Fibroblast of skin of right quadriceps (primary cell): ENCODE data around the gene ASF1B.
A peak's percentile ranks its signal among the peaks of the same experiment; 100 is the strongest.
"Not testable (repeated sequence)": the region's sequence is repeated elsewhere in the genome, so short reads cannot be mapped to it uniquely, and the experiment has no call there.

Source experiments
- DNase-seq: peaks from one replicate; pipeline ENCODE4 v3.0.0-alpha.2; 2013

The ASF1B gene

GRCh38 chr19:14136509-14137281 lies at the start of gene ASF1B:
Gene ASF1B, minus strand, starts transcription at chr19:14136589. Its CDS starts 133 bp downstream, at chr19:14136456.
- DNase-seq = peak; percentile 100

DNA sequence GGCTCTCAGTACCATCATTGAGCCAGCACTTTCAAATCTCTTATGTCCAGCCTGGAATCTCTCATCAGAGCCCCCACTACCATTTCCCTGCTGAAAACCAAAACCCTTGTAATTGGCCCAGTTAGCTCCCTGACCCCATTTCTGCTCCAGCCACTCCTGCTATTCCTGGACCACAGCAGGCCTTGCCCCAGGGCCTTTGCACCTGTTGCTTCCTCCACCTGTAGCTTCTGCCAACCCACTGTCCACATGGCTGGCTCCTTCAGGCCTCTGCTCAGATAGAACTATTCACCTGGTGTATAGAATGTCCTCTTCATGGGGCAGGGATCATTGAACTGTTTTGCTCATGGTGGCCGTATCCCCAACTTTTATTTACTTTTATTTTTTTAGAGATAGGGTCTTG lies 49.3 kb upstream of the ASF1B start:
- not testable (repeated sequence) for DNase-seq

GRCh38 chr19:14185158-14185557 lies 48.8 kb upstream of the ASF1B start:
- no peak for DNase-seq

DNA sequence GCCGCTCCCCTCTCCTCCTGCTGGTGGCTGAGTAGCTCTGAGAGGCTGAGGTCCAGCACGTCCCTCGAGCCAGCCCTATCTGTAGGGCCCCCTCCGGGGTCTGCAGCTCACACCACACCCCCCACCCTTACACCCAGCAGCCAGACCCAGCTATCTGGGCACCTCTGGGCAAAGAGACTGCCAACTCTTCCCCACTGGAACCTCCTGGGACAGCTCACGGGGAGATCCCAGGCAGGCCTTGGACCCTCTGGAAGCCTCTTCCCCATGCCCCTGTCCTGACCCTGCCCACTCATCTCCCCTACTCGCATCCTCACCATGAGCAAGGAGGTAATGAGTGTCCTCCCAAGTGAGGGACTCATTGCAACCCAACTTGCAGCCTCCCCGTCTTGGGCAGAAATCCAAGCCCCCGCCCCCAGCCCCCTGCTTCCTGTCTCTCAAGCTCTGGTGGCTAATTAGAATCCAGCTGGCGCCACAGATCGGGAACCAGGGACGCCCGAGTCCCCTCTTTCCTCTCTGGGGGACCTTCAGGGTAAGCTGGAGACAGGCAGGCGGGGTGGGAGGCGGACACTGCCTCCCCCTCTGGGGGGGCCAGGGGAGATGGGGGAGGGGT lies 47.5 kb upstream of the ASF1B start:
- peak; percentile 19 for DNase-seq

- no peak for DNase-seq
Observed at GRCh38 chr19:14182476-14182875, 46.1 kb upstream of the ASF1B start.

GRCh38 chr19:14181906-14182305 lies 45.5 kb upstream of the ASF1B start:
- DNase-seq = no peak

- DNase-seq = not testable (repeated sequence)
Observed at GRCh38 chr19:14181199-14181598, 44.8 kb upstream of the ASF1B start.

GRCh38 chr19:14177496-14178074 lies 41.2 kb upstream of the ASF1B start:
- DNase-seq = no peak

DNA sequence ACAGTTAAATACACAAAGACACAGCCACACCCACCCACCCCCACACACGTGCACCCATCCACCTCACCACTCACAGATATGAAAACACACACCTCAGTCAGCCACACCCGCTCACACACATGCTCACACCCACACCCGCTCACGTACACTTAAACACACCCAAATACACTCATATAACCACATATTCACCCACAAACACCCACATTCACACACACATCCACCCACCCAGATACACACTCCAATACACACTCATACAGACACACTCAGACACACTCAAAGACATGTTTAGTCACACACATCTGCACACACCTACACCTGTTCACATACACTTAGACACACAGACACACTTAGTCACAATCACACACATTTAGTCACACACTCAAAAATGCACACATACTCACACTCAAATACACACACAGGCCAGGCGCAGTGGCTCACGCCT lies 39.0 kb upstream of the ASF1B start:
- DNase-seq = no peak

DNA sequence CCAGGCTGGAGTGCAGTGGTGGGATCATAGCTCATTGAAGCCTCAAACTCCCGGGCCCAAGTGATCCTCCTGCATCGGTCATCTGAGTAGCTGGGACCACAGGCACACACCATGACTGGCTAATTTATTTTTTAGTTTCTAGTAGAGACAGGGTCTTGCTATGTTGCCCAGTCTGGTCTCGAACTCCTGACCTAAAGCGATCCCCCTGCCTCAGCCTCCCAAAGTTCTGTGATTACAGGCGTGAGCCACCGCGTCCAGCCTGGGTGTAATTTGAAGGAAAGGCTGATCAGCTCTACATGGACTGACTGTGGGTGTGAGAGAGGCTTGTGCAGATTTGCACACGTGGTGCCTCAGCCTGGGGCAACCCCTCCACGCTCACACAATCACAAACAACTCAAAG lies 38.5 kb upstream of the ASF1B start:
- DNase-seq = no peak

DNA sequence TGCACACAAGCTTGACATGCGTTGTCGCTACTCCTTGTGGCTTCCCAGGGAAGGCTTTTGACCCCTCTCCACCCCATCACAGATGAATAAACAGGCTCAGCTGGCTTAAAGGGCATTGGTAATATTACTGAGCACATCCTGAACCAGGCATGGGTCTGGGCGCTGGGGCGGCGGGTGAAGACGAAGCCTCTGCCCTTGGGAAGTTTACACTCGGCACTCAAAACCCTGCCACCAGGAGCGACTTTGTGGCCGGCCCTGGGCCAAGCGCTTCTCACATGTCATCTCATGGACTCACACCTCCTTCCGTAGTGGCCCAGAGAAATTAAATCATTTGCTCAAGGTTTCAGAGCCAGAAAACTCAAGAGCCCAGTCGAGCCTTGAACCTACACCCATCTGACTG lies 32.6 kb upstream of the ASF1B start:
- no peak for DNase-seq

- no peak for DNase-seq
Observed at GRCh38 chr19:14168259-14168972, 32.0 kb upstream of the ASF1B start.

GRCh38 chr19:14167576-14168138 lies 31.3 kb upstream of the ASF1B start:
- DNase-seq = no peak

- no peak for DNase-seq
Observed at GRCh38 chr19:14166999-14167575, 30.7 kb upstream of the ASF1B start.

DNA sequence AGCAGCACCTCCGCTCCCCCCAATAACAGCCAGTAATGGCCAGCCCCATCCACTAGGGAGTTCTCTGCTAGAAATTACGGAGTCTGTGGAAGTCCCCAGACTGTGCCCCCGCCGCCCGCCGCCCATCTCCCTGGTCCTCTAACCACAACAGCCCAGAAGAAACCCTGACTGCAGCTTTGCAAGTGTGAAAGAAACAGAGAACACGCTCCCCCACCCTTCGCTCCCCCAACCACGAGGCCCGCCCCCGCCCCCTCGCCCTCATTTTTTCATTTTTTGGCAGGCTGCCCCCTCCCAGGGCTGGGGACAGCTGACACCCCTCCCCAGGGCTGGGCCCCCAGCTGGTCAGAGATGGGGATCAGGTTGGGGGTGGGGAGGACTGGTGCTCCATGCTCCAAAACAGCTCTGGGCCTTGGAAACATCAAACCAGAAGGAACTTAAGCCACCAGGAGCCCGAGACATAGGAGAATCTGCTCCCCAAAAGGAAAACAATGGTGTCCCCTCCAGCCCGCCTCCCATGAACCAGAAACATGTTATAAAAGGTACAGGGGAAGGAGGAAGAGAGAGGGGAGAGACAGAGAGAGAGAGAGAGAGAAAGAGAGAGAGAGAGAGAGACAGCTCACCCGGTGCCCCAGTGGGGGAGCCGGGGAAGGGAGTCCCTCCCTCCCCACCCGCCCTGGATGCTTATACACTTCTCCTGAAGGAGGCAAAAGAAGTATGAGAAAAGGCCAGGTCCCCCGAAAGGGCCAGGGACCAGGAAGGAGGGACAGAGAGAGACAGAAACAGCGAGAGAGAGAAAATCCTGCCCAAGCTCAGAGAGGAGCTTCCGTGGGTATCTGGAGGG lies 29.8 kb upstream of the ASF1B start:
- no peak for DNase-seq

GRCh38 chr19:14164724-14165493 lies 28.5 kb upstream of the ASF1B start:
- no peak for DNase-seq

GRCh38 chr19:14164082-14164481 lies 27.7 kb upstream of the ASF1B start:
- no peak for DNase-seq

GRCh38 chr19:14162871-14163297 lies 26.5 kb upstream of the ASF1B start:
- no peak for DNase-seq

DNA sequence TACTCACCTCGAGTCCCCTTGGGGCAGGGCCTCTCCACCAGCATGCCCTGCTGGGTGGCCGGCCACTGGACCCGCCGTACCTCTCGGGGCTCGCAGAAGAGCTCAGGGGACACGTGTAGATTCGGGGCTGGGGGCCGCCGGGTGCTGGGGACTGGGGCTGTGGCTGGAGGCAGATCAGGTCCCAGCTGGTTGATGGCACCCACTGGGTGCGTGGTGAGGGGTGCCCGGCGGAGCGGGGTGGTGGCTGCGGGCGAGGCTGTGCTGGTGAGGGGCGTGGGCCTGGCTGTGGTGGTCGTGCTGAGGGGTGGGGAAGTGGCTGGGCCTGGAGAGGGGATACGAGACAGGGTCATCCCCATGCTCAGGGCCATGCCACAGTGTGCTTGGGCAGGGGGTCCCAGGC lies 24.9 kb upstream of the ASF1B start:
- no peak for DNase-seq

DNA sequence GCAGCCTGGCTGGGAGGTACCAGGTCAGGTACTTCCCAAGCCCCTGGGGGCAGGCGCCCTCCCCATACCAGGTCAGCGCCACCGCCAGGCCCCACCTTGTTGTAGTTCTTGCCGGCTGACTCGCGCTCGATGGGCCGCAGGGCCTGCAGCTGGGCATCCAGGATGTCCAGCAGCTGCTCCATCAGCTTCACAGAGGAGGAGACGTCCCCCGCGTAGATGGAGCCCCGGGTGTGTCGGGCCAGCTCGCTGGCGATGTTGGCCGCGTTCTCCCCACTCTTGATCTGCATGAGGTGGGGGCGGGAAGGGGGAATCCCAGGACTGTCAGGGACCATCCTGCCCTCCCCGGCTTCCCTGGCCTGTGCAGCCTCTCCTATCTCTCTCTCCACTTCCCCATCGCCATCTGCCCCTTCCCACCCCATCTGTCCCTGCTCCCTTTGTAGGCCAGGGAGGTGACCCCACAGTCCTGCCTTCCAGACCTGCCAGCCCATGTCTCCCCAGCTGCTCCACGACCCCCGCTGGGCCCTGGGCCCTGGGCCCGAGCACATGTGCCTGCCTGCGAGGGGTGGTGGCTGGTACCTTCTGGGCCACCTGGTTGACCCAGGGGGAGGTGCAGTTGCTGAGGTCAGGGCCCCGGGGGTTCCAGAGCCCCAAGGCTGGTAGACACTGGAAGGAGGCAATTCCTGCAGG lies 23.8 kb upstream of the ASF1B start:
- DNase-seq = no peak
